HG03571 (cell line): ENCODE data around the gene CCDC78.
"Not testable (repeated sequence)": the region's sequence is repeated elsewhere in the genome, so short reads cannot be mapped to it uniquely, and the experiment has no call there.

Source experiments
- ATAC-seq: cut with Tn5 transposase; IDR thresholded peaks from one replicate; pipeline ENCODE4 v1.9.1; 2021; ENCODE audit not compliant: unreplicated experiment

CCDC78 gene

GRCh38 chr16:714079-714478, 12.2 kb downstream of the CCDC78 start:
- no peak for ATAC-seq

DNA sequence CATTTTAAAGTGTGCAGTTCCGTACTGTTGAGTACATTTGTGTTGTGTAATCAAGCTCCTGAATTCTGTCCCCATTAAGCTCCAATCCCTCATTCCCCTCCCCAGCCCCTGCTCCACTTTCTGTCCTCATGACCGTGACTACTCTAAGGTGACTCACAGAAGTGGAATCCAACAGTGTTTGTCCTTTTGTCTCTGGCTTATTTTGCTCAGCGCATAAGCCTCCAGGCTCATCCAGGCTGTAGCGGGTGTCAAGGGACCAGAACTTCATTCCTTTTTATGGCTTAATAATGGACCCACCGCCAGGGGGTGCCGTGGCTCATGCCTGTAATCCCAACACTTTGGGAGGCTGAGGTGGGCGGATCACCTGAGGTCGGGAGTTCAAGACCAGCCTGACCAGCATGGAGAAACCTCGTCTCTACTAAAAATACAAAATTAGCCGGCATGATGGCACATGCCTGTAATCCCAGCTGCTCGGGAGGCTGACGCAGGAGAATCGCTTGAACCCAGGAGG, 13.4 kb downstream of the CCDC78 start:
- not testable (repeated sequence) for ATAC-seq

DNA sequence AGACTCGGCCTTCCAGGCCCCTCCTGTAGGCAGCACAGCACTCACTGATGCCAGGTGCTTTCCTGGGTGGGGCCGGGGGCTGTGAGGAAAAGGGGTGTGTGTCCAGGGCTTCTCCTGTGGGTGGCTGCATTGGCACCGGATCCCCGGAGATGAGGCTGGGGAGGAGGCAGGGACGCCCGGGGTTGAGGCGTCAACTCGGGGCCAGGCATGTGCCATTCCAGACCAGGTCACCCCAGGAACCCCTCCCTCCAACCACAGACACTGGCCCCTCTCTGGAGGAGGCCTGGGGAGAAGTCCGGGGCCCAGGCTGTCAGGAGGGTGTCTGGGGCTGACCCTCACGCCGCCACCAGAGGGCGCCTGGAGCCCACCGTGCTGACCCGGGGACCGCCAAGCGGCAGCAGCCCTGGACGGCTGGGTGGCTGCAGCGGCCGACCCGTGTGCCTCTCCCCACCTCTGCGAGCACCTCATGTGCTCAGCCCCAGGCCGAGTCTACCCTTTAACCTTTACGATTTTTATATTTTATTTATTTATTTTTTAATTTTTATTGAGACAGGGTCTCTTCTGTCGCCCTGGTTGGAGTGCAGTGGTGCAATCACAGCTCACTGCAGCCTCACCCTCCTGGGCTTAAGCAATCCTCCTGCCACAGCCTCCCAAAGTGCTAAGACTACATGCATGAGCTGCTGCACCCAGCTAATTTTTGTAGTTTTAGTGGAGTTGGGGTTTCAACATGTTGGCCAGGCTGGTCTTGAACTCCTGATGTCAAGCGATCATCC, 14.5 kb downstream of the CCDC78 start:
- no peak for ATAC-seq

GRCh38 chr16:711084-711483, 15.2 kb downstream of the CCDC78 start:
- no peak for ATAC-seq

- no peak for ATAC-seq
Measured at GRCh38 chr16:710500-711075, 15.7 kb downstream of the CCDC78 start.

DNA sequence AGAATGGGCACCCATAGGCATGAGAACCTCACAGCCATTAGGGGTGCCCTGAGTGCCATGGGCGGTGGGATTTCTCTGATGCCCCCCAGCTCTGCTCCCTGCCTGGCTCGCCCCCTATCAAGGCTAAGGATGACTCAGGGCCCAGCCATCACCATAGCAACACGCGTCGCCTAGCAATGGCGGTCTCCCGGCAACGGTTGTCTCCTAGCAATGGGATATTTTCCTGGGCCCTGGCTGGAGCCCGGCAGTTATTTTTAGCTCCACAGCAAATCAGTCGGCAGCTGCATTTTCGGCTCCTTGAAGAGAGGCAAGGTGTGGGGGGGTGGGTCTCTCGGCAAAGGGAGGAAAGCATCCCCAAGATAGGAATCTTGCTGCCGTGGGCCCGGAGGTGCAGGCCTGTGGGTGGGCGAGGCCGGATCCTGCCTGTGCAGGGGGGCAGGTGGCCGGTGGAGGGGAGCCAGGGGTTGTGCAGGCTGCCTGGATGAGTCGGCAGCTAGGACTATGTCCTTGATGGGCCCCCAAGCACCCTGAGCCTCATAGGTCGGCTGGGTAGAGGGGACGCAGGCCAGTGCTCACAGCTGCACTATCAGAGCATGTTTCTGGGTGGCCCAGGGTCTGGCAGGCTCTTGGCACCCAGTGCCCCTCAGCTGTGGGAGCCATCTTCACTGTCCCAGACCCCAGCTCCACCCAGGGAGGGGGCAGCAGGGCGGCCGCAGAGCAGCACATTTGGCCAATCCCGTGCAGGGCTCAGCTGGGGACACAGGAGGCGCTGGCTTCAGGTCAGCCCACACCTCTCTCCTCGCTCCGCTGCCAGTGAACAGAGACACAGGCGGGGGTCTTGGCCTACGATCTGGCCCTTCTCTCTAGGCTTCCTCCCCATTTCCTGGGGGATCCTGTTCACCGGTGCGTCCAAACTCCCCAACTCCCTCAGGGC, 16.4 kb downstream of the CCDC78 start:
- ATAC-seq, result no peak

- ATAC-seq, result no peak
Measured at GRCh38 chr16:708959-709358, 17.3 kb downstream of the CCDC78 start.

- no peak for ATAC-seq
Measured at GRCh38 chr16:708019-708418, 18.2 kb downstream of the CCDC78 start.

DNA sequence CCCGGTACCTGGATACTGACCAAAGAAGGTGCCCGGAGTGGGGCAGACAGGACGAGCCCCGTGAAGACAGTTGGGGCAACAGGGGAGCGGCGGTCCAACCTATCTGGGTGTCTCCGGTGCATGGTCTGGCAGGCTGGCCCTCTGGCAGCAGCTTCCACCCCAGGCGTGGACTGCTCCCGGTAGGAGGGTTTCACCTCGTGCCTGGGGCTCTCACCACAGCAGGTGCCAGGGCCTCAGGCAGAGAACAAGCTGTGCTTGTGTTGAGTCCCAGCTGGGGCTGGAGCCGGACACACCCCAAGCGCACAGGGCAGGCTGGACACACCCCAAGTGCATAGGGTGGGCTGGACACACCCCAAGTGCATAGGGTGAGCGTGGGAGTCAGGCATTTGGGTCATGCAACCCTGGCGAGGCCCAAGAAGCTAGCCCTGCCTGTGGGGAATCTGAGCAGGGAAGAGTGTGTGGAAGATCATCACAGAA, 19.1 kb downstream of the CCDC78 start:
- no peak for ATAC-seq

GRCh38 chr16:706189-707061, 19.8 kb downstream of the CCDC78 start:
- no peak for ATAC-seq

GRCh38 chr16:705431-706188, 20.6 kb downstream of the CCDC78 start, which contains the start of gene FBXL16:
Gene FBXL16, minus strand, starts transcription at chr16:705801. Its CDS starts 8,396 bp downstream, at chr16:697405.
- no peak for ATAC-seq

- no peak for ATAC-seq
Measured at GRCh38 chr16:704552-705380, 21.5 kb downstream of the CCDC78 start.

DNA sequence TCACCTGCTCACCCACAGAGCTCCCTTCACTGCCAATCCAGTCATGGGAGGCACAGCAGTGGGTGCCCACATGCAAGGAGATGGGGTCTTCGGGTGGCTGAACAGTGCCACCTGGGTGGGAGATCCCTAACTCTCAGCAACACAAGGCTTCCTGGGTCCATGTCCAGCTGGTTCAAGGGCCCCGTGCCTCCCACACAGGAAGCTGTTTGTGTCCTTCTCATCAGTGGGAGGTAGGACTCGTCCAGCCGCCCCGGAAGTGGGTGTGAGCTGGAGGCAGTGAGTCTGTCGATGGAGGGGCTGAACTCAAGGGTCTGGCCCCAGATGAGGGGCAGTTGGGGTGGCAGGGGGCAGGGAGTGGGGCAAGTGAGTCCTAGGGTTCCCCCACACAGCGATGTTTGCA, 22.2 kb downstream of the CCDC78 start:
- no peak for ATAC-seq

- ATAC-seq, result no peak
Measured at GRCh38 chr16:703406-703805, 22.8 kb downstream of the CCDC78 start.

- ATAC-seq, result no peak
Measured at GRCh38 chr16:702341-702740, 23.9 kb downstream of the CCDC78 start.

DNA sequence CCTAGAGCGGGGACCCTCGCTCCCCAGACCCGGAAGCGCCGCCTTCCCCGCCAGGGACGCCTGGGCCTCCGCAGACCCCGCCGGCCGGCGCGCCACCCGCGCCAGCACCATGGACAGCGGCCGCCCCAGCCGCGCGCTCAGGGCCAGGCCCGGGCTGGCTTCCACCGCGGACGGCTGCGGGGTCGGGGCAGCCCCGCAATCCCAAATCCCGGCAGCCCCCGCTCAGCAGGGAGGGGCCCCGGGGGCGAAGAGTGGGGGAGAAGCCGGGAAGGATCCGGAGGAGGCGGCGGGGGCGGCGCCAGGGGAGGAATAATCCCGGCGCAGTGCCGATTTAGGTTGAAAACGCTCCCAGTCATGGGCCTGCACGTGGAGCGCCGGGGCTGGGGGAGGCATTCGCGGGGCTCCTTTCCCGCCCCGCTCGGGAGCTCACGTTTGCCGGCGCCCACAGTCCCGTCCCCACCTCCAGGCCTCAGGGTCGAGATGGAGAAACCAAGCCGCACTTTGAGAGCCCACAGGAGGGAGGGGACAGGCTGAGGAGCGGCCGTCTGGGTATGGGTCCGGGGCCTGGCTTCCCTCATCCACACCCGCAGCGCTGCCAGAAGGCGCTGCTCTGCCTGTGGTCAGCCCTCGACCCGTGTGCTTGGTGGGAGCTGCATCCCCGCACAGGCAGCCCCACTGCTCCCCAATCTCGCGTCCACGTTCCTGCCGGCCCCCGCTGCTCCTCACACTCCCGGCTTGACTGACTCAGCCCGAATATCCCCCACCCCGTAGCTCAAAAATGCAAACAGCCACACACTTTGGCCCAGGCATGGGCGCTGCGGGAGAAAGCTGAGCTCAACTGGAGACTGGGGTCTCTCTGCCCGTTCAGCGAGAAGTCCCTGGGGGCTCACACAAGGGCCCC, 25.3 kb downstream of the CCDC78 start:
- no peak for ATAC-seq

GRCh38 chr16:698911-699671, 27.2 kb downstream of the CCDC78 start:
- no peak for ATAC-seq
